Esophagus muscularis mucosa (tissue), 4 donors: Measurements from ENCODE around the gene SSTR4.
A peak's percentile ranks its signal among the peaks of the same experiment; 100 is the strongest.

Experiments
- CTCF ChIP-seq, 3 experiments: fragments of 200-600 bp in 2 of 3; fragments of 450-650 bp in 1 of 3; sonication (generic) in 2 of 3; IDR thresholded peaks; one replicate each; pipeline ENCODE4 v1.5.1; 2017 to 2019; ENCODE audit warnings: antibody characterized with exemption in 3 of 3, mild to moderate bottlenecking in 2 of 3, moderate library complexity in 1 of 3
- EP300 ChIP-seq: sonication (generic); formaldehyde crosslinking; IDR thresholded peaks from one replicate; pipeline ENCODE4 v1.6.1; 2017; ENCODE audit warnings: antibody characterized with exemption
- POLR2A ChIP-seq: fragments of 450-650 bp; IDR thresholded peaks from one replicate; pipeline ENCODE4 v1.6.1; 2017; ENCODE audit warnings: antibody characterized with exemption, moderate library complexity, mild to moderate bottlenecking, low read depth
- POLR2AphosphoS5 ChIP-seq, 2 donors: sonication (generic); formaldehyde crosslinking; IDR thresholded peaks; one replicate each; pipeline ENCODE4 v1.6.1; 2017; ENCODE audit warnings: antibody characterized with exemption in 2 of 2

- TF ChIP-seq CTCF (IDR thresholded peaks at IDR 0.05) = no peak
- TF ChIP-seq POLR2AphosphoS5 (IDR thresholded peaks at IDR 0.05) = peak in 1 of 2 donors; percentile 50
- no peak for TF ChIP-seq POLR2A
- TF ChIP-seq EP300 = no peak
Observed at GRCh38 chr20:23084845-23085365, 49.8 kb downstream of the SSTR4 start.
